Measurements from ENCODE around the gene OXSR1. TPM values are rescaled to one million over a fixed set of nuclear protein-coding genes. Genes with fewer than 3 reads are reported as not detected.
A peak's percentile ranks its signal among the peaks of the same experiment; 100 is the strongest.

Gene OXSR1
- total and polyA plus RNA-seq, 10 of the 15 experiments (the other 5 are each of a cell fraction or from before 2014, with no cell fraction given): 12.4 to 54.6 (median 35.7) TPM

DNA sequence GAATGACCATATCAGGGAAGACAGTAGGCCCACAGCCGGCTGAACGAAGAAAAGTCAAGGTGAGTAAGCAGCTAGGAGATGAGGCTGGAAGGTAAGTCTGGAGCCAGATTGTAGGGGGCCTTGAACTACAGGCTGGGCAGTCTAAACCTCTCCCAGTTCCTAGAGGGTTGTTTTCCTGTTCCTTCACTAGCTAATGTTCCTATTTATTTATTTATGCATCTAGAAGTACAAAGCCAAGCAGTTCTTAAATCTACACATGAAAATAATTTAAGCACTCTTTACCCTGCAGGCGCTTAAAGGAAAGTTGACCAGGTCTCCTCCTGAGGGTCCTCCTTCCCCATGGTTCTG is 32.2 kb upstream of the OXSR1 start:
- BruUV-seq (replicated peaks): no TSS peak
- 93% methylated on average over 3 of the region's 3 CpGs for WGBS (ENCODE audit: insufficient coverage, insufficient replicate concordance, low lambda C conversion rate, missing lambda C conversion rate)
- intact Hi-C loops (cut with micrococcal nuclease; ENCODE audit: unreplicated experiment): no loop called here
- no peak for TF ChIP-seq YY1 (IDR thresholded peaks at IDR 0.05; ENCODE audit: low read depth, low read length)
- no peak for TF ChIP-seq RFX5 (IDR thresholded peaks at IDR 0.05; ENCODE audit: low read depth, low read length)
- no peak for TF ChIP-seq NR2F1 (conservative IDR thresholded peaks at IDR 0.05)
- H3K27me3 ChIP-seq (replicated peaks in 1 of 2; ENCODE audit: control insufficient read depth in 2 of 2, insufficient read depth in 2 of 2, low read length in 1 of 2): no peaks in the 10 kb centered on the region
- POLR2A ChIA-PET: no interaction called here
- H3K4me2 ChIP-seq (ENCODE audit: control insufficient read depth, insufficient read depth): 0 out of 2 replicates have a peak overlapping the region, but pooled peaks have one; percentile 30
- in situ Hi-C loops (cut with MboI): no loop called here
- RAD21 ChIA-PET (ENCODE audit: unreplicated experiment): interaction anchor here (0.7 to 1.1 kb wide), 2 partner anchors 148 to 165 kb away, joined by 3 to 4 read pairs; partner anchors contain the start of gene SLC22A14
- FAIRE-seq: no peak
- H2AFZ ChIP-seq (ENCODE audit: control insufficient read depth, low read depth, low read length): no peak overlapping the region
- CTCF ChIA-PET: interaction anchor here (0.6 to 6.0 kb wide), 12 partner anchors 9 to 214 kb away, joined by 3 to 54 read pairs (median 3); partner anchors contain the start of genes OXSR1 and XYLB
- no peak for ATAC-seq
- no peak overlapping the region for H3K9ac ChIP-seq (ENCODE audit: control insufficient read depth, insufficient read depth, low read length)
- no peak for DNase-seq (ENCODE audit: low read depth, low spot score)
- peaks cover 26% of the 10 kb centered on the region for H3K4me1 ChIP-seq (ENCODE audit: control insufficient read depth, insufficient read depth, low read length)
- no peak overlapping the region for H3K4me3 ChIP-seq
- no peaks in the 10 kb centered on the region; the same call in 2 of the 3 replicates for H3K9me3 ChIP-seq (replicated peaks; ENCODE audit: control insufficient read depth, insufficient read depth, low read length)
- H3K36me3 ChIP-seq (ENCODE audit: control insufficient read depth in 2 of 2, insufficient read depth in 2 of 2, low read length in 1 of 2): peaks cover 4 to 32% of the 10 kb centered on the region in 2 experiments
- SMC1A ChIA-PET (ENCODE audit: uncharacterized antibody, unreplicated experiment): interaction anchor here (0.6 to 4.4 kb wide), 12 partner anchors 9 to 387 kb away, joined by 3 to 18 read pairs (median 4); partner anchors contain the start of gene OXSR1
- no peak overlapping the region for H3K27ac ChIP-seq (ENCODE audit: control insufficient read depth, insufficient read depth)
- H4K20me1 ChIP-seq (ENCODE audit: control insufficient read depth, insufficient read depth): peaks cover 5% of the 10 kb centered on the region
- peaks cover 33% of the 10 kb centered on the region for H3K79me2 ChIP-seq (ENCODE audit: control insufficient read depth, insufficient read depth, low read length)

DNA sequence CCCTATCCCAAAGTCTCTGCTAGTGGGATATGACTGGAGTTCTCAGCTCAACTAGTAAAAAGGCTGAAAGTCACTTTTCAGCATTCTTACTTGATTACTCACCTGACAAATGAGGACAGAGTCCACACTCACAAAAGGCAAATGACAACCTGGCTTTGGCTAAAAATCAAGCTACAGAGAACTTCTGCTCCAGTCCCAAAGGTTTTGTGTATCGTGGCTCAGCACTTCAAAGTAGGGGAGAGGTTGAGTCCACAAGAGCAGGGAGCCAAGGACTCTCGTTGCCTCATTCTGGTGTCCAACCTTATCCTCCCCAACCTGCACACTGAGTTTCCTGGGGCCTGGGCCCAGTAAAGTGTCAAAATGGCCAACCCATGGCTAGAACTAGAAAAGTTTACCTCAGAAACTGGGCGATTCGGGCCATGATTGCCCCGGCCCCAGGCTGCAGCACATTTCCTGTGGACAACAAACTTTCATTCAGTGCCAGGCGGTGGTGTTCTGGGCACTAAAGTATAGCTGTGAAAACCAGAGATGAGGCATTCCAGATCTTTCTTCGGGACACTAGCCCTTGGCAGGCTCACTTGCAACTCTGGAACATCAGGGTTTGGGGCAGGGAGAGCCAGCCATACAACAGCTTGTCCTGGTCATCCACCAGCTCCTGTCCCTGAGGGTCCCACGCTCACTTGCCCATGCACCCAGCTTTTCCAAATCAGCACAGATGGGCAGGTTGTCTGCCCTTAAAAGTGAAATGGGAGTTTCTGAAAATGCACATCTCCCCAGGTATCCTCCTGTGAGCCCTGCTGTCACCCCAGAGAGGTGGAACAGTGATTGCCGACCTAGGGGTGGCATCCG is 31.6 kb upstream of the OXSR1 start:
- no peak for DNase-seq (ENCODE audit: low read depth, low spot score)
- no peak overlapping the region for H3K4me3 ChIP-seq
- SMC1A ChIA-PET (ENCODE audit: uncharacterized antibody, unreplicated experiment): interaction anchor here (0.8 to 4.4 kb wide), 10 partner anchors 8 to 346 kb away, joined by 3 to 18 read pairs (median 4); partner anchors contain the start of gene OXSR1
- H3K36me3 ChIP-seq (ENCODE audit: control insufficient read depth in 2 of 2, insufficient read depth in 2 of 2, low read length in 1 of 2): peaks cover 3 to 30% of the 10 kb centered on the region in 2 experiments
- POLR2A ChIA-PET: interaction anchor here (1.1 kb wide), 1 partner anchor 45 kb away, joined by 3 read pairs; no protein-coding TSS in a partner anchor
- H3K79me2 ChIP-seq (ENCODE audit: control insufficient read depth, insufficient read depth, low read length): peaks cover 39% of the 10 kb centered on the region
- intact Hi-C loops (cut with micrococcal nuclease; ENCODE audit: unreplicated experiment): no loop called here
- no peaks in the 10 kb centered on the region; the same call in 2 of the 3 replicates for H3K9me3 ChIP-seq (replicated peaks; ENCODE audit: control insufficient read depth, insufficient read depth, low read length)
- in situ Hi-C loops (cut with MboI): no loop called here
- 98% methylated on average over 10 of the region's 10 CpGs for WGBS (ENCODE audit: insufficient coverage, insufficient replicate concordance, low lambda C conversion rate, missing lambda C conversion rate)
- peaks cover 5% of the 10 kb centered on the region for H4K20me1 ChIP-seq (ENCODE audit: control insufficient read depth, insufficient read depth)
- ATAC-seq: no peak
- H3K4me1 ChIP-seq (ENCODE audit: control insufficient read depth, insufficient read depth, low read length): peaks cover 27% of the 10 kb centered on the region
- RAD21 ChIA-PET (ENCODE audit: unreplicated experiment): interaction anchor here (0.7 to 1.1 kb wide), 3 partner anchors 31 to 164 kb away, joined by 3 to 4 read pairs (median 3); partner anchors contain the start of gene SLC22A14
- no peak for FAIRE-seq
- H3K27me3 ChIP-seq (replicated peaks in 1 of 2; ENCODE audit: control insufficient read depth in 2 of 2, insufficient read depth in 2 of 2, low read length in 1 of 2): no peaks in the 10 kb centered on the region
- BruUV-seq (replicated peaks): TSS peak; percentile 38
- no peak overlapping the region for H3K9ac ChIP-seq (ENCODE audit: control insufficient read depth, insufficient read depth, low read length)
- CTCF ChIA-PET: interaction anchor here (0.5 to 6.0 kb wide), 13 partner anchors 8 to 213 kb away, joined by 3 to 54 read pairs (median 3); partner anchors contain the start of genes OXSR1 and XYLB
- H3K27ac ChIP-seq (ENCODE audit: control insufficient read depth, insufficient read depth): no peak overlapping the region
- peak overlapping the region; percentile 26; the same call in 1 of the 2 replicates for H3K4me2 ChIP-seq (ENCODE audit: control insufficient read depth, insufficient read depth)
- H2AFZ ChIP-seq (ENCODE audit: control insufficient read depth, low read depth, low read length): no peak overlapping the region
- TF ChIP-seq WRNIP1 (IDR thresholded peaks at IDR 0.05; ENCODE audit: borderline replicate concordance, low read depth, low read length): no peak
- TF ChIP-seq RAD21 (IDR thresholded peaks at IDR 0.05; ENCODE audit: insufficient read depth, low read depth, low read length): no peak
- TF ChIP-seq, protein P1, sequence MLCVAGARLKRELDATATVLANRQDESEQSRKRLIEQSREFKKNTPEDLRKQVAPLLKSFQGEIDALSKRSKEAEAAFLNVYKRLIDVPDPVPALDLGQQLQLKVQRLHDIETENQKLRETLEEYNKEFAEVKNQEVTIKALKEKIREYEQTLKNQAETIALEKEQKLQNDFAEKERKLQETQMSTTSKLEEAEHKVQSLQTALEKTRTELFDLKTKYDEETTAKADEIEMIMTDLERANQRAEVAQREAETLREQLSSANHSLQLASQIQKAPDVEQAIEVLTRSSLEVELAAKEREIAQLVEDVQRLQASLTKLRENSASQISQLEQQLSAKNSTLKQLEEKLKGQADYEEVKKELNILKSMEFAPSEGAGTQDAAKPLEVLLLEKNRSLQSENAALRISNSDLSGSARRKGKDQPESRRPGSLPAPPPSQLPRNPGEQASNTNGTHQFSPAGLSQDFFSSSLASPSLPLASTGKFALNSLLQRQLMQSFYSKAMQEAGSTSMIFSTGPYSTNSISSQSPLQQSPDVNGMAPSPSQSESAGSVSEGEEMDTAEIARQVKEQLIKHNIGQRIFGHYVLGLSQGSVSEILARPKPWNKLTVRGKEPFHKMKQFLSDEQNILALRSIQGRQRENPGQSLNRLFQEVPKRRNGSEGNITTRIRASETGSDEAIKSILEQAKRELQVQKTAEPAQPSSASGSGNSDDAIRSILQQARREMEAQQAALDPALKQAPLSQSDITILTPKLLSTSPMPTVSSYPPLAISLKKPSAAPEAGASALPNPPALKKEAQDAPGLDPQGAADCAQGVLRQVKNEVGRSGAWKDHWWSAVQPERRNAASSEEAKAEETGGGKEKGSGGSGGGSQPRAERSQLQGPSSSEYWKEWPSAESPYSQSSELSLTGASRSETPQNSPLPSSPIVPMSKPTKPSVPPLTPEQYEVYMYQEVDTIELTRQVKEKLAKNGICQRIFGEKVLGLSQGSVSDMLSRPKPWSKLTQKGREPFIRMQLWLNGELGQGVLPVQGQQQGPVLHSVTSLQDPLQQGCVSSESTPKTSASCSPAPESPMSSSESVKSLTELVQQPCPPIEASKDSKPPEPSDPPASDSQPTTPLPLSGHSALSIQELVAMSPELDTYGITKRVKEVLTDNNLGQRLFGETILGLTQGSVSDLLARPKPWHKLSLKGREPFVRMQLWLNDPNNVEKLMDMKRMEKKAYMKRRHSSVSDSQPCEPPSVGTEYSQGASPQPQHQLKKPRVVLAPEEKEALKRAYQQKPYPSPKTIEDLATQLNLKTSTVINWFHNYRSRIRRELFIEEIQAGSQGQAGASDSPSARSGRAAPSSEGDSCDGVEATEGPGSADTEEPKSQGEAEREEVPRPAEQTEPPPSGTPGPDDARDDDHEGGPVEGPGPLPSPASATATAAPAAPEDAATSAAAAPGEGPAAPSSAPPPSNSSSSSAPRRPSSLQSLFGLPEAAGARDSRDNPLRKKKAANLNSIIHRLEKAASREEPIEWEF (IDR thresholded peaks at IDR 0.05; ENCODE audit: insufficient replicate concordance, low read depth, low read length): no peak
- no peak for TF ChIP-seq ZNF274 (IDR thresholded peaks at IDR 0.05; ENCODE audit: insufficient read depth, insufficient read length)
- TF ChIP-seq IRF4 (IDR thresholded peaks at IDR 0.05; ENCODE audit: low read depth, low read length): no peak

Measured in GM12878 (cell line).